Cardiac fibroblast (primary cell): Measurements from ENCODE around the gene SPACA9.
A peak's percentile ranks its signal among the peaks of the same experiment; 100 is the strongest.

Experiments
- DNase-seq, 2 donors: peaks; one replicate each; pipeline versions ENCODE4 v3.0.0 to v3.0.0-alpha.2; 2010; ENCODE audit warnings: low read depth in 2 of 2
- H3K4me3 ChIP-seq, 2 donors: replicated peaks in 1 of 2; 1 replicate in 1 of 2; 2 replicates in 1 of 2; pipeline ENCODE4 v1.5.1; 2011; ENCODE audit warnings: low read depth in 2 of 2, low read length in 2 of 2, mild to moderate bottlenecking in 2 of 2, moderate library complexity in 1 of 2
- TF ChIP-seq, protein P1 (sequence below): IDR thresholded peaks from one replicate; pipeline ENCODE4 v1.5.1; 2011; ENCODE audit warnings: low read depth, mild to moderate bottlenecking, low read length, inconsistent platforms

Gene SPACA9

DNA sequence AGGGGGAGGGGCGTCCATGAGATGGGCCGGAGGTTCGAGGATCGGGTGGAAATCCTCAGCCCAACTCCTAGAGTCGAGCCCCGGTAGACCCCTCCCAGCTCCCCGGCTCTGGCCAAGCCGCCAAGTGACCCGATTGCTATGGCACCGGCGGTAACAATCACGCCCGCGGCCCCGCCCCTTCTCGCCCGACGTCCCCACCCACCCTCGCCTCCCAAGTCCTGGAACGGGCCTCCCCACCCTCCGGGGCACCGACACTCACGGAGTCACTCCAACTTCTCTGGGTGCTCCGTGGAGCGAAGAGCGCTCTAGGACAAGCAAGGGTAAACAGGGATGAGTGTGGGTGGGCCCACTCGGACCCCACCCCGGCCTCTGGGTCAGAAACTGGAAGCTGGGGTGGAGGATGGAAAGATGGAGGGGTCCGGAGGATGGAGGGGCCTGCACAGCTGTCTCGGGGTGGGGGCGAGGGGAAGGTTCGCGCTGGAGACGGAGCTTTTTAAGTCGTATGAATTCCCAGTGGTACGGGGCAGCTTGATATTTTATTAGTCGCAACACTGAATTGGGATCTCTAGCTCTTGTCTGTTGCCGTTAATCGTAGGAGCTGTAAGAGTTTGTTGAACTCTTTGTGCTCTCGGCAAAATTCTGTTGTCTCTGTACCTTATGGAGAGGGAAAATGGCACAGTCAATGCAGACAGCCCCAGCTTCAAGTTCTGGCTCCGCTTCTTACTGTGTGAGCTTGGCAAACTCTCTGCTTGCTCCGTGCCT is at the start of gene SPACA9:
TSS of gene SPACA9 (plus strand) at position 204 of the 762 bp plus-strand sequence. CDS start 5,050 bp downstream, outside the sequence.
- peak within 1 kb of the TSS; percentile 96 to 98 for H3K4me3 ChIP-seq
- TF ChIP-seq, protein P1, sequence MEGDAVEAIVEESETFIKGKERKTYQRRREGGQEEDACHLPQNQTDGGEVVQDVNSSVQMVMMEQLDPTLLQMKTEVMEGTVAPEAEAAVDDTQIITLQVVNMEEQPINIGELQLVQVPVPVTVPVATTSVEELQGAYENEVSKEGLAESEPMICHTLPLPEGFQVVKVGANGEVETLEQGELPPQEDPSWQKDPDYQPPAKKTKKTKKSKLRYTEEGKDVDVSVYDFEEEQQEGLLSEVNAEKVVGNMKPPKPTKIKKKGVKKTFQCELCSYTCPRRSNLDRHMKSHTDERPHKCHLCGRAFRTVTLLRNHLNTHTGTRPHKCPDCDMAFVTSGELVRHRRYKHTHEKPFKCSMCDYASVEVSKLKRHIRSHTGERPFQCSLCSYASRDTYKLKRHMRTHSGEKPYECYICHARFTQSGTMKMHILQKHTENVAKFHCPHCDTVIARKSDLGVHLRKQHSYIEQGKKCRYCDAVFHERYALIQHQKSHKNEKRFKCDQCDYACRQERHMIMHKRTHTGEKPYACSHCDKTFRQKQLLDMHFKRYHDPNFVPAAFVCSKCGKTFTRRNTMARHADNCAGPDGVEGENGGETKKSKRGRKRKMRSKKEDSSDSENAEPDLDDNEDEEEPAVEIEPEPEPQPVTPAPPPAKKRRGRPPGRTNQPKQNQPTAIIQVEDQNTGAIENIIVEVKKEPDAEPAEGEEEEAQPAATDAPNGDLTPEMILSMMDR: no peak
- DNase-seq: peak; percentile 53 to 73

DNA sequence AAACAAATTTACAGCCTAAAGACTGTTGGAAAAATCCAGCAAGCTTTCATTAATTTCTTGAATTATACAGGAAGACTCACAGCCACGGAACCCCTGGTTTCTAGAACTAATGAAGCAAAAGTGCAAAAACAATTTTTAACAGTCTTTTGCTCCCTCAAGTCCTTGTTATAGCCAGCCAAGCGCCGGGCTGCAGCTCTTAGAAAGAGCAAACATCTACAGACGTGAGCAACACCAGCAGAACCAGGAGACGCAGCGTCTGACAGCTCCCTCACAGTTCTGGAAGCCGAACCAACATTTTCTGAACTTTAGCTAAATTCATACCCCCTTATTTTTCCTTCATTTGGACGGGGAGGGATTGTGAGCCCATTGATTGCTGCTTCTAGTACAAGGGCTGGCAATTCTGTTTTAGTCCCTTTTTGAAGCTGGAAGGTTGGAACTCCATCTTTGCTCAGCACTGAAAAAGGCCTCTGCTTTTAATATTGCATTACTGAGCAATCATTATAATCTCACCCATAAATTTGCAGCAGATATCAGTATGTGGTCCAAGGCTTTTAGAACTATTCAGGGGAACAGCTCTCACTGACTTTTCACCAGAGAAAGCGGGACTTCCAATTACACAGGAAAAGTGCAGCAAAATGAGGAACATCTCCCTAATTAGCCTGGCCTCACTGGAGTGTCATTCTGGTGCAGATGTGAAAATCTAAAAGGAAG is 46.4 kb upstream of the SPACA9 start:
- TF ChIP-seq, protein P1: no peak
- DNase-seq: no peak
- no peak overlapping the region for H3K4me3 ChIP-seq

DNA sequence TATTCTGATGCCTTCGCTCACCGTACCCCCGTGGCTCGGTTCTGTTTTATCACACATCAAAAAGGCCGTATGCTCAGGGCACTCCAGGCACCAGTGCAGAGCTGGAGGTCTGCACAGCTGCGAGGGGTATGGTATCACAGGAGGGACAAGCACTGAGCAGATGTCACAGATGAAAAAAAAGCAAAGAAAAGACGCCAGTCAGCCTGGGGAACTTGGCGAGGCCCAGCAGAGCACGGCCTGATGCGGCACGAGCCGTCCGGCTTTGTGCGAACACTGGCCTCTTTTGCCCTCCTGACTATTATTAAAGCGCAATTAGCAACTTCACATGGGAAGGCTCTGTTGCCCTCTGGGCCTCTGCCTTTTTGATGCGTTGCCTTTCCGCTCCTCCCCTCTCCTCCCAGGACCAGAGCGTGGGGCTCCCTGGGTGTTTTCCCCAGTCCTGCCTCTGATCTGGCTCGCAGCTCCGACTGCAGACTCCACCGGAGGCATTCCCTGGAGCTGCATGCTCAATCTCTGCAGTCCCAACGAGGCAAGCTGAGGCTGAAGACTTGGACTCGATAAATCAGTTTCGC is 45.1 kb upstream of the SPACA9 start:
- DNase-seq: no peak
- TF ChIP-seq, protein P1: no peak
- H3K4me3 ChIP-seq: no peak overlapping the region

DNA sequence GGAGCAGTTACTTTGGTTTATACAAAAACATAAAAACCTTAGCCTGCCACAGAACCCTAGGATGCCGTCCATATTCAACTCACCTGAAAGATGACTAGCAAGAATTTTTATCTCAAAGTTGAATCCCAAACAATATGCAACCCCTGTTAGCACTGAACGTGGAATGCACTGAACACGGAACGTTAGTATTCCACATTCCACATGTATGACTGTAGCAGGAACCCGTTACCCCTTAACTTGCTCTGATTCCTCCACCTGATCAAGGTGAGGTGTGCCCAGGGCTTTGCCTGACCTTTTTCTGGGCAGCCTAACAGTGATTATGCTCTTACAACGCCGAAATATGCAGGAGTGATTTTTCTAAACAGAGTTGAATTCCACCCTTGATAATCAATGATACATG is 44.4 kb upstream of the SPACA9 start:
- TF ChIP-seq, protein P1: no peak
- no peak overlapping the region for H3K4me3 ChIP-seq
- no peak for DNase-seq

DNA sequence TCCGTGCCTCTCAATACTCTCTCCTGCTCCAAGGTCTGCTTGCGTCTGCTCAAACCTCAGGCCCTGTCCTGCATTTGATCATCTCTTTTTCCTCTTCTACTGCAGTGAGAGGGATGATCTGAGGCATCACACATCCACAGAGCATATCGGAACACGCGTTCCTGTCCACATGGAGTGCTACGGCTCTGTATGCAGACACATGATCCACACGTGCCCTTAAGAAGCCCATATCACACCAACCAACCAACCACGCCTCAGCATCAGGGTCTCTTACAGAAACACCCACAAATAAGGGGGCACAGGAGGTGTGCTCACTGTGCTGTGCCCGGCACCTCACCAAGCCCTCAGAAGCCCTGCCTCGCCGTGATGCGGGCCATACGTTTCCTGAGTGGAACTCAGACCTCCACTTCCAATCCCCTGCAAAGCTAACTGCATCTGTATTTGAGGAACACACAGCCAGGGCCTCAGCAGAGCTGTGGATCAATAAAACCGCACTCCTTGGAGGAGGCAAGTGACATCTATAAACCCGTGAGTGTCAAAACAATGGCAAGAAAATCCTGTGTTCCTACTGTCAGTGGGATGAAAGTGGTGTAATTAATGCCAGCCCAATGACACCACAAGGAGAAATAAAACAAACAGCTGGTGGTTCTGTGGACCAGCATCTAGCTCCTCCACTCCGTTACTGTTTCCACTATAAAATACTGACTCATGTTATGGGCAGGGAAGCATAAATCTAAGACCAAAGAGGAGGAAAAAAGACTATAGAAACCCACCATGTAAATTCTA is 41.0 kb upstream of the SPACA9 start:
- no peak overlapping the region for H3K4me3 ChIP-seq
- TF ChIP-seq, protein P1: no peak
- no peak for DNase-seq

DNA sequence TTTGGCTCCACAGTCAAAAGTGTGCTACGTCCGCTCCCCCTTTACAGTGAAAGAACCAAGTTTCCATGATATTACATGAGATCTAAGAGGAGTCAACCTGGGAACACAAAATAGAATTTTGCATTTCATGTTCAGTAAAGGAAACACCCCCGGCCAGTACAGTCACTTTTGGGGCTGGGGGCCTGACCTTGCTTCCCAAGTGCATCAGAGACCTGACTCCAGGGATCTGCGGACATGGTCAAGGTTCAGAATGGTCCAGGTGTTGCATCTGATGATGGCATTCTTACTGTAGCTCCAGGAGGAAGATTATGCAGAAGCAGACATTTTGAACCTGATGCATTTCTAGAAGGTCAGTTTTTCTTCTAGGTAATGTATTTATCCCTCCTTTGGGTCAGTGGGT is 40.4 kb upstream of the SPACA9 start:
- H3K4me3 ChIP-seq: no peak overlapping the region
- DNase-seq: no peak
- TF ChIP-seq, protein P1: no peak
